ENCODE measurements around the gene REXO5. TPM values are rescaled to one million over a fixed set of nuclear protein-coding genes. Genes with fewer than 3 reads are reported as not detected.

Gene REXO5
- total and polyA plus RNA-seq, 9 of the 15 experiments (the other 6 are each of a cell fraction or from before 2014, with no cell fraction given) = 10.5 to 45.1 (median 25.4) TPM

DNA sequence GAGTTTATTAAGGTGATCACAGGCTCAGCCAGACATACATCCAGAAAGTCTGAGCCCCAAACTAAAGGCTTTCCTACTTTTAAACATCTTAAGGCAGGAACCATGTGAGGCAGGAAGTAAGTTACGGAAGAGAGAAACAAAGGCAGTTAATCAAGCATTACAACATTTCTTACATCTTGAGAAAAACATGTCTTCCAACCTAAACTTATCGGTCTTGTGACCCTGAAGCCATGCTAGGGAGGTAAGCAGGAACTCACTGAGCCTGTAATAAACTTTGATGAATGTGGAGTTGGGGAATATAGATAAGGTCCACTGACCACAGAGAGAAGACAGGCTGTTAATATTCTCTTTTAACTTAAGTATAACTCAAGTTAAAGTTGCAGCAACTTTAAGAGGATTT is 46.0 kb upstream of the REXO5 start (continued):
- TF ChIP-seq, protein P1, sequence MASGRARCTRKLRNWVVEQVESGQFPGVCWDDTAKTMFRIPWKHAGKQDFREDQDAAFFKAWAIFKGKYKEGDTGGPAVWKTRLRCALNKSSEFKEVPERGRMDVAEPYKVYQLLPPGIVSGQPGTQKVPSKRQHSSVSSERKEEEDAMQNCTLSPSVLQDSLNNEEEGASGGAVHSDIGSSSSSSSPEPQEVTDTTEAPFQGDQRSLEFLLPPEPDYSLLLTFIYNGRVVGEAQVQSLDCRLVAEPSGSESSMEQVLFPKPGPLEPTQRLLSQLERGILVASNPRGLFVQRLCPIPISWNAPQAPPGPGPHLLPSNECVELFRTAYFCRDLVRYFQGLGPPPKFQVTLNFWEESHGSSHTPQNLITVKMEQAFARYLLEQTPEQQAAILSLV (tag; IDR thresholded peaks at IDR 0.05) = no peak
- TF ChIP-seq KAT8 (IDR thresholded peaks at IDR 0.05; ENCODE audit: low read depth) (no peak), GABPB1 (CRISPR knock-in tag; IDR thresholded peaks at IDR 0.05) (no peak), GTF2A2 (tag; IDR thresholded peaks at IDR 0.05) (no peak), HLTF (IDR thresholded peaks at IDR 0.05) (no peak), CBX2 (IDR thresholded peaks at IDR 0.05; ENCODE audit: insufficient read depth, low read length, poor library complexity, severe bottlenecking) (no peak), MEIS2 (IDR thresholded peaks at IDR 0.05; ENCODE audit: partially characterized antibody) (peak; percentile 86), ZNF212 (CRISPR knock-in tag; IDR thresholded peaks at IDR 0.05) (0 out of 2 replicates have a peak, but pooled peaks have one; percentile 48), GTF2F1 (IDR thresholded peaks at IDR 0.05; ENCODE audit: low read depth, low read length) (no peak), OTX1 (CRISPR knock-in tag; IDR thresholded peaks at IDR 0.05) (no peak), SMAD4 (CRISPR knock-in tag; conservative IDR thresholded peaks at IDR 0.05) (peak; percentile 74), CBFA2T2 (conservative IDR thresholded peaks at IDR 0.05) (peak; percentile 55), EHMT2 (IDR thresholded peaks at IDR 0.05) (0 out of 2 replicates have a peak, but pooled peaks have one; percentile 9), ZNF766 (CRISPR knock-in tag; conservative IDR thresholded peaks at IDR 0.05) (peak; percentile 81; the same call in 1 of the 2 replicates), CHCHD3 (CRISPR knock-in tag; IDR thresholded peaks at IDR 0.05) (no peak), ZNF77 (CRISPR knock-in tag; IDR thresholded peaks at IDR 0.05) (no peak), LARP7 (IDR thresholded peaks at IDR 0.05) (no peak), BACH1 (tag; IDR thresholded peaks at IDR 0.05) (no peak), ZNF780A (CRISPR knock-in tag; IDR thresholded peaks at IDR 0.05) (0 out of 2 replicates have a peak, but pooled peaks have one; percentile 19), DDX20 (tag; IDR thresholded peaks at IDR 0.05; ENCODE audit: low read depth) (no peak)
- TF ChIP-seq, protein P2, sequence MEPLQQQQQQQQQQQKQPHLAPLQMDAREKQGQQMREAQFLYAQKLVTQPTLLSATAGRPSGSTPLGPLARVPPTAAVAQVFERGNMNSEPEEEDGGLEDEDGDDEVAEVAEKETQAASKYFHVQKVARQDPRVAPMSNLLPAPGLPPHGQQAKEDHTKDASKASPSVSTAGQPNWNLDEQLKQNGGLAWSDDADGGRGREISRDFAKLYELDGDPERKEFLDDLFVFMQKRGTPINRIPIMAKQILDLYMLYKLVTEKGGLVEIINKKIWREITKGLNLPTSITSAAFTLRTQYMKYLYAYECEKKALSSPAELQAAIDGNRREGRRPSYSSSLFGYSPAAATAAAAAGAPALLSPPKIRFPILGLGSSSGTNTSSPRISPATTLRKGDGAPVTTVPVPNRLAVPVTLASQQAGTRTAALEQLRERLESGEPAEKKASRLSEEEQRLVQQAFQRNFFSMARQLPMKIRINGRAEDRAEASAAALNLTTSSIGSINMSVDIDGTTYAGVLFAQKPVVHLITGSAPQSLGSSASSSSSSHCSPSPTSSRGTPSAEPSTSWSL (CRISPR knock-in tag; IDR thresholded peaks at IDR 0.05; ENCODE audit: borderline replicate concordance) = no peak
- TF ChIP-seq, protein P3, sequence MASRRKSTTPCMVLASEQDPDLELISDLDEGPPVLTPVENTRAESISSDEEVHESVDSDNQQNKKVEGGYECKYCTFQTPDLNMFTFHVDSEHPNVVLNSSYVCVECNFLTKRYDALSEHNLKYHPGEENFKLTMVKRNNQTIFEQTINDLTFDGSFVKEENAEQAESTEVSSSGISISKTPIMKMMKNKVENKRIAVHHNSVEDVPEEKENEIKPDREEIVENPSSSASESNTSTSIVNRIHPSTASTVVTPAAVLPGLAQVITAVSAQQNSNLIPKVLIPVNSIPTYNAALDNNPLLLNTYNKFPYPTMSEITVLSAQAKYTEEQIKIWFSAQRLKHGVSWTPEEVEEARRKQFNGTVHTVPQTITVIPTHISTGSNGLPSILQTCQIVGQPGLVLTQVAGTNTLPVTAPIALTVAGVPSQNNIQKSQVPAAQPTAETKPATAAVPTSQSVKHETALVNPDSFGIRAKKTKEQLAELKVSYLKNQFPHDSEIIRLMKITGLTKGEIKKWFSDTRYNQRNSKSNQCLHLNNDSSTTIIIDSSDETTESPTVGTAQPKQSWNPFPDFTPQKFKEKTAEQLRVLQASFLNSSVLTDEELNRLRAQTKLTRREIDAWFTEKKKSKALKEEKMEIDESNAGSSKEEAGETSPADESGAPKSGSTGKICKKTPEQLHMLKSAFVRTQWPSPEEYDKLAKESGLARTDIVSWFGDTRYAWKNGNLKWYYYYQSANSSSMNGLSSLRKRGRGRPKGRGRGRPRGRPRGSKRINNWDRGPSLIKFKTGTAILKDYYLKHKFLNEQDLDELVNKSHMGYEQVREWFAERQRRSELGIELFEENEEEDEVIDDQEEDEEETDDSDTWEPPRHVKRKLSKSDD (conservative IDR thresholded peaks at IDR 0.05; ENCODE audit: low read length) = no peak
- TF ChIP-seq, protein P4, sequence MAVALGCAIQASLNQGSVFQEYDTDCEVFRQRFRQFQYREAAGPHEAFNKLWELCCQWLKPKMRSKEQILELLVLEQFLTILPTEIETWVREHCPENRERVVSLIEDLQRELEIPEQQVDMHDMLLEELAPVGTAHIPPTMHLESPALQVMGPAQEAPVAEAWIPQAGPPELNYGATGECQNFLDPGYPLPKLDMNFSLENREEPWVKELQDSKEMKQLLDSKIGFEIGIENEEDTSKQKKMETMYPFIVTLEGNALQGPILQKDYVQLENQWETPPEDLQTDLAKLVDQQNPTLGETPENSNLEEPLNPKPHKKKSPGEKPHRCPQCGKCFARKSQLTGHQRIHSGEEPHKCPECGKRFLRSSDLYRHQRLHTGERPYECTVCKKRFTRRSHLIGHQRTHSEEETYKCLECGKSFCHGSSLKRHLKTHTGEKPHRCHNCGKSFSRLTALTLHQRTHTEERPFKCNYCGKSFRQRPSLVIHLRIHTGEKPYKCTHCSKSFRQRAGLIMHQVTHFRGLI (CRISPR knock-in tag; IDR thresholded peaks at IDR 0.05) = peak; percentile 32; the same call in 1 of the 2 replicates
